Upper lobe of right lung (tissue), 1 donor: ENCODE data around the gene SDHA. TPM values are rescaled to one million over a fixed set of nuclear protein-coding genes. Genes with fewer than 3 reads are reported as not detected.

Source experiments
- ATAC-seq: fragments of 200-7000 bp; cut with Tn5 transposase; one replicate; pipeline ENCODE4 v1.9.1; 2020; ENCODE audit warnings: mild to moderate bottlenecking, moderate library complexity
- DNase-seq: peaks from one replicate; pipeline ENCODE4 v3.0.0-alpha.2; 2020
- H3K27ac ChIP-seq: fragments of 200-600 bp; one replicate; pipeline ENCODE4 v1.8.0; 2022
- H3K27me3 ChIP-seq: fragments of 200-600 bp; one replicate; pipeline ENCODE4 v1.8.0; 2022; ENCODE audit warnings: mild to moderate bottlenecking
- H3K36me3 ChIP-seq: fragments of 200-600 bp; one replicate; pipeline ENCODE4 v1.8.0; 2022
- H3K4me1 ChIP-seq: fragments of 200-600 bp; one replicate; pipeline ENCODE4 v1.8.0; 2022
- H3K4me3 ChIP-seq: fragments of 200-600 bp; one replicate; pipeline ENCODE4 v1.8.0; 2022; ENCODE audit warnings: mild to moderate bottlenecking
- H3K9me3 ChIP-seq: fragments of 200-600 bp; one replicate; pipeline ENCODE4 v1.8.0; 2022
- CTCF ChIP-seq: fragments of 200-600 bp; IDR thresholded peaks from one replicate; pipeline ENCODE4 v1.8.0; 2022; ENCODE audit warnings: antibody characterized with exemption
- intact Hi-C: fragments of 100-400 bp; cut with DNase I; formaldehyde crosslinking; loops from one replicate; pipeline ENCODE4 v1.11.0; 2022
- total RNA-seq: library from RNA; stranded (reverse); fragmentation: NEBNext Ultra II Directional; extraction: Animal tissue kit (Norgen Biotek cat#: 25700); gene quantifications from one replicate; pipeline ENCODE4 v1.2.1, GENCODE V29; 2021
- donor health status: DM: no; HTN: yes; CAD: no; lungs with severe emphysema.

The SDHA gene
- total RNA-seq, 1 donor from 2014 or later = 94.0 TPM

- ATAC-seq = no peak
- no peaks in the 10 kb centered on the region for H3K36me3 ChIP-seq
- intact Hi-C loops = no loop called here
- no peak overlapping the region for H3K27ac ChIP-seq
- DNase-seq = no peak
- no peak for TF ChIP-seq CTCF
- peaks cover 6% of the 10 kb centered on the region for H3K4me1 ChIP-seq
- no peaks in the 10 kb centered on the region for H3K9me3 ChIP-seq
- no peaks in the 10 kb centered on the region for H3K27me3 ChIP-seq
- H3K4me3 ChIP-seq = no peak overlapping the region
These were observed 36.0 kb upstream of the SDHA start for GRCh38 chr5:182126-182525.

GRCh38 chr5:184471-184870 lies 33.6 kb upstream of the SDHA start:
- no peaks in the 10 kb centered on the region for H3K27me3 ChIP-seq
- ATAC-seq (no peak), DNase-seq (no peak)
- H3K4me1 ChIP-seq = peaks cover 6% of the 10 kb centered on the region
- TF ChIP-seq CTCF = no peak
- no peaks in the 10 kb centered on the region for H3K36me3 ChIP-seq
- H3K4me3 ChIP-seq = no peak overlapping the region
- H3K9me3 ChIP-seq = no peaks in the 10 kb centered on the region
- no peak overlapping the region for H3K27ac ChIP-seq
- intact Hi-C loops = no loop called here

- Histone ChIP-seq H3K36me3 (no peaks in the 10 kb centered on the region), H3K27ac (no peak overlapping the region), H3K4me3 (no peak overlapping the region), H3K4me1 (peaks cover 6% of the 10 kb centered on the region), H3K27me3 (no peaks in the 10 kb centered on the region), H3K9me3 (no peaks in the 10 kb centered on the region)
- DNase-seq = no peak
- intact Hi-C loops = no loop called here
- ATAC-seq = no peak
- no peak for TF ChIP-seq CTCF
These were observed 32.7 kb upstream of the SDHA start for GRCh38 chr5:185095-186070.

- Histone ChIP-seq H3K27me3 (no peaks in the 10 kb centered on the region), H3K36me3 (no peaks in the 10 kb centered on the region), H3K4me1 (peaks cover 9% of the 10 kb centered on the region), H3K9me3 (no peaks in the 10 kb centered on the region), H3K4me3 (no peak overlapping the region), H3K27ac (no peak overlapping the region)
- ATAC-seq = no peak
- intact Hi-C loops = no loop called here
- DNase-seq = no peak
- TF ChIP-seq CTCF = no peak
These were observed 31.8 kb upstream of the SDHA start for GRCh38 chr5:186091-187041.

GRCh38 chr5:187042-187431 lies 31.1 kb upstream of the SDHA start:
- Histone ChIP-seq H3K9me3 (no peaks in the 10 kb centered on the region), H3K36me3 (no peaks in the 10 kb centered on the region), H3K4me3 (no peak overlapping the region), H3K27me3 (peaks cover under 1% of the 10 kb centered on the region), H3K4me1 (peaks cover 10% of the 10 kb centered on the region), H3K27ac (no peak overlapping the region)
- TF ChIP-seq CTCF = no peak
- no peak for ATAC-seq
- intact Hi-C loops = no loop called here
- no peak for DNase-seq
